Esophagus squamous epithelium (tissue), 5 donors: ENCODE results near the gene KBTBD2. TPM values are rescaled to one million over a fixed set of nuclear protein-coding genes. Genes with fewer than 3 reads are reported as not detected.
"Not testable (repeated sequence)": the region's sequence is repeated elsewhere in the genome, so short reads cannot be mapped to it uniquely, and the experiment has no call there.

Experiments
- DNase-seq: peaks from one replicate; lab custom pipeline; 2025; lab: John Stamatoyannopoulos, UW
- H3K27ac ChIP-seq, 4 donors: fragments of 200-600 bp; sonication (generic); one replicate each; pipeline ENCODE4 v1.5.1; 2016 to 2019; ENCODE audit warnings: mild to moderate bottlenecking in 1 of 4
- H3K27me3 ChIP-seq, 4 donors: fragments of 200-600 bp; sonication (generic); 1 replicate in 3 of 4; 2 replicates in 1 of 4; pipeline versions ENCODE4 v1.5.1 to v1.6.0; 2017 to 2021; ENCODE audit warnings: antibody characterized with exemption in 1 of 4
- H3K36me3 ChIP-seq, 3 donors: fragments of 200-600 bp; sonication (generic); one replicate each; pipeline ENCODE4 v1.5.1; 2016 to 2019
- H3K4me1 ChIP-seq, 3 donors: fragments of 200-600 bp; sonication (generic); one replicate each; pipeline ENCODE4 v1.5.1; 2017 to 2019
- H3K4me3 ChIP-seq, 4 donors: fragments of 200-600 bp; sonication (generic); 1 replicate in 3 of 4; 2 replicates in 1 of 4; pipeline ENCODE4 v1.5.1; 2016 to 2019; ENCODE audit warnings: mild to moderate bottlenecking in 2 of 4, moderate library complexity in 1 of 4
- H3K9me3 ChIP-seq, 3 donors: fragments of 200-600 bp; sonication (generic); one replicate each; pipeline ENCODE4 v1.5.1; 2016 to 2019
- POLR2A ChIP-seq, 4 donors: fragments of 450-650 bp; IDR thresholded peaks; one replicate each; pipeline ENCODE4 v1.6.1; 2017; ENCODE audit warnings: antibody characterized with exemption in 4 of 4, mild to moderate bottlenecking in 4 of 4, moderate library complexity in 3 of 4
- WGBS, 2 donors: methylation state at CpG; one replicate each; pipeline ENCODE4 v1.1.5; 2018; 5-methylcytosine and 5-hydroxymethylcytosine counted together
- intact Hi-C: fragments of 100-400 bp; cut with DNase I; formaldehyde crosslinking; loops from one replicate; pipeline ENCODE4 v1.15.0; 2022
- total RNA-seq, 4 donors: library from RNA; depleted of rRNA; stranded (reverse); fragments of >200 nt; gene quantifications; one replicate each; pipeline ENCODE4 v1.1.0, GENCODE V29; 2016
- TF ChIP-seq, protein P1 (sequence below), 6 experiments: fragments of 450-650 bp in 4 of 6; fragments of 200-600 bp in 2 of 6; sonication (generic) in 2 of 6; IDR thresholded peaks; one replicate each; pipeline ENCODE4 v1.5.1; 2016 to 2019; ENCODE audit warnings: antibody characterized with exemption in 6 of 6, mild to moderate bottlenecking in 4 of 6, moderate library complexity in 4 of 6
- donor health status: DM: yes; HTN: yes; CAD: no.

The KBTBD2 gene
- total RNA-seq, 4 donors from 2014 or later, result 13.3 to 36.4 (median 23.8) TPM

DNA sequence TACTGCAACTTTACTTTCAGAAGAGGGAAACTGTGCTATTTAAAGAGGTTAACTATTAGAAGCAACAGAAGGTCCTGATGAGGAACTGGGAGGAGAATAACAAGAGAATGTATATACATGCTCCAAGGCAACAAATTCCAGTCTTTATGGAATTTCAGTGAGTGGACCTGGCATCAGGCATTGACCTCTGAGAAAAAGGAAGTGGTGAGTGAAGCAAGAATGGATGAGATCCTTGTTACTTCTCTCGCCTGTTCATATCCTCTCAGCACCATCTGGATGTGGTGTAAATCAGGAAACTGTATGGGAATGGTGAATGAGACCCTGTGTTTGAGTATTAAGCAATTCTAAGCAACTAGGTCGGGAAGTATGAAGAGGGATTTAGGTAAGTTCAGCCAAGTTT, 30.3 kb upstream of the KBTBD2 start:
- Histone ChIP-seq H3K36me3 (peaks cover 0 to 76% (median 5%) of the 10 kb centered on the region in 3 donors), H3K27ac (no peak overlapping the region), H3K4me1 (no peaks in the 10 kb centered on the region), H3K9me3 (no peaks in the 10 kb centered on the region), H3K27me3 (no peaks in the 10 kb centered on the region), H3K4me3 (no peak overlapping the region)
- 73 to 78% methylated on average over 2 of the region's 2 CpGs for WGBS, 2 donors
- intact Hi-C loops, result no loop called here
- DNase-seq, result no peak
- TF ChIP-seq, protein P1, sequence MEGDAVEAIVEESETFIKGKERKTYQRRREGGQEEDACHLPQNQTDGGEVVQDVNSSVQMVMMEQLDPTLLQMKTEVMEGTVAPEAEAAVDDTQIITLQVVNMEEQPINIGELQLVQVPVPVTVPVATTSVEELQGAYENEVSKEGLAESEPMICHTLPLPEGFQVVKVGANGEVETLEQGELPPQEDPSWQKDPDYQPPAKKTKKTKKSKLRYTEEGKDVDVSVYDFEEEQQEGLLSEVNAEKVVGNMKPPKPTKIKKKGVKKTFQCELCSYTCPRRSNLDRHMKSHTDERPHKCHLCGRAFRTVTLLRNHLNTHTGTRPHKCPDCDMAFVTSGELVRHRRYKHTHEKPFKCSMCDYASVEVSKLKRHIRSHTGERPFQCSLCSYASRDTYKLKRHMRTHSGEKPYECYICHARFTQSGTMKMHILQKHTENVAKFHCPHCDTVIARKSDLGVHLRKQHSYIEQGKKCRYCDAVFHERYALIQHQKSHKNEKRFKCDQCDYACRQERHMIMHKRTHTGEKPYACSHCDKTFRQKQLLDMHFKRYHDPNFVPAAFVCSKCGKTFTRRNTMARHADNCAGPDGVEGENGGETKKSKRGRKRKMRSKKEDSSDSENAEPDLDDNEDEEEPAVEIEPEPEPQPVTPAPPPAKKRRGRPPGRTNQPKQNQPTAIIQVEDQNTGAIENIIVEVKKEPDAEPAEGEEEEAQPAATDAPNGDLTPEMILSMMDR (IDR thresholded peaks at IDR 0.05), result no peak
- TF ChIP-seq POLR2A (IDR thresholded peaks at IDR 0.05), result no peak

DNA sequence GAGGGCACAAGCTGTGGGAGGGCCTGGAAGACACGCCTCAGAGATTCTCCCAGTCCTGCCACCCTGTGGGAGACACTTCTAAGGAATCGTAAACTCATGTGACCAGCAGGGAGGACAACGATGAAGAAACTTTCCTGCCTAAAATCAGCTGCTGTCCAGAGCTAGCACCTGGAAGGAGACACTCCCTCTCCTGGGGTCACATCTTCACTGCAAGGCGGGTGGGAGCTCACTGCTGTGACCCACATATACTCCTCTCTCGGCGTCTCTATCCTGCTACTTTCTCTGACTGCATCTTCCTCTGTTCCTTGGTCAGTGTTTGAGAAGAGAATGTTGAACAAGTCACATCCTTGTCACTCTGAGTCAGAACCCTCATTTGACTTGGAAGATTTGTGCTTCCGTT, 25.4 kb upstream of the KBTBD2 start:
- H3K4me3 ChIP-seq, H3K27me3 ChIP-seq, H3K9me3 ChIP-seq, intact Hi-C loops, H3K4me1 ChIP-seq, H3K27ac ChIP-seq, DNase-seq: not testable (repeated sequence)
- 83% methylated on average over 1 of the region's 7 CpGs; no CpG with 5 or more reads in 1 of the 2 donors for WGBS, 2 donors
- peaks cover 0 to 80% (median 12%) of the 10 kb centered on the region in 3 donors for H3K36me3 ChIP-seq

GRCh38 chr7:32916006-32916405, 24.4 kb upstream of the KBTBD2 start:
- WGBS, 2 donors, result 83 to 100% methylated on average over 1 to 3 of the region's 3 CpGs
- no peak for DNase-seq
- H3K27me3 ChIP-seq, result no peaks in the 10 kb centered on the region
- intact Hi-C loops, result no loop called here
- no peak overlapping the region for H3K27ac ChIP-seq
- TF ChIP-seq POLR2A (IDR thresholded peaks at IDR 0.05), result no peak
- TF ChIP-seq, protein P1 (IDR thresholded peaks at IDR 0.05), result no peak
- no peaks in the 10 kb centered on the region for H3K4me1 ChIP-seq
- no peaks in the 10 kb centered on the region for H3K9me3 ChIP-seq
- peaks cover 0 to 70% (median 7%) of the 10 kb centered on the region in 3 donors for H3K36me3 ChIP-seq
- H3K4me3 ChIP-seq, result no peak overlapping the region

- H3K27me3 ChIP-seq, result no peaks in the 10 kb centered on the region
- intact Hi-C loops, result no loop called here
- DNase-seq, result no peak
- no peak for TF ChIP-seq POLR2A (IDR thresholded peaks at IDR 0.05)
- TF ChIP-seq, protein P1 (IDR thresholded peaks at IDR 0.05), result no peak
- H3K27ac ChIP-seq, result no peak overlapping the region
- no peaks in the 10 kb centered on the region for H3K9me3 ChIP-seq
- H3K4me3 ChIP-seq, result no peak overlapping the region
- H3K36me3 ChIP-seq, result peaks cover 0 to 60% (median 7%) of the 10 kb centered on the region in 3 donors
- no peaks in the 10 kb centered on the region for H3K4me1 ChIP-seq
- 98 to 99% methylated on average over 5 of the region's 5 CpGs for WGBS, 2 donors
Measured at GRCh38 chr7:32915041-32915536, 23.5 kb upstream of the KBTBD2 start.

DNA sequence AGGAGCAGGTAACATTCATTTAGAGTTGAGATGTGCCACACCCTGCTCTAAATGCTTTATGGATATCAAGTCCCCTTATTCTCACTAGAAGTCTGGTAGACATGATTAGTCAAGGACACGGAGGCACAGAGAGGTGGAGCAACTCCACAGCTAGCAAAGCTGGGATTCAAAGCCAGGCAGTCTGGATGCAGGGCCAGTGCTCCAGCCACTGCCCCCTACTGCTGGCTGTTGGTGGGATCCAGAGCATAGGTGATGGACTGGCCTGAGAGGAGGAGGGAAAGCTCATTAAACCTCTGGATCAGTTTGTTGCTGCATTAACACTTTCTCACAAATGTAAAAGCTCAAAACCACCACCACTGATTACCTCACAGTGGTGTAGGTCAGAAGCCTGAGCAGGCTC, 22.6 kb upstream of the KBTBD2 start:
- TF ChIP-seq, protein P1 (IDR thresholded peaks at IDR 0.05), result no peak
- no peak for TF ChIP-seq POLR2A (IDR thresholded peaks at IDR 0.05)
- intact Hi-C loops, result no loop called here
- peaks cover 0 to 51% (median 7%) of the 10 kb centered on the region in 3 donors for H3K36me3 ChIP-seq
- no peak overlapping the region for H3K27ac ChIP-seq
- H3K27me3 ChIP-seq, result no peaks in the 10 kb centered on the region
- no peak overlapping the region for H3K4me3 ChIP-seq
- WGBS, 2 donors, result 89 to 100% methylated on average over 1 of the region's 1 CpG
- DNase-seq, result no peak
- no peaks in the 10 kb centered on the region for H3K4me1 ChIP-seq
- no peaks in the 10 kb centered on the region for H3K9me3 ChIP-seq

DNA sequence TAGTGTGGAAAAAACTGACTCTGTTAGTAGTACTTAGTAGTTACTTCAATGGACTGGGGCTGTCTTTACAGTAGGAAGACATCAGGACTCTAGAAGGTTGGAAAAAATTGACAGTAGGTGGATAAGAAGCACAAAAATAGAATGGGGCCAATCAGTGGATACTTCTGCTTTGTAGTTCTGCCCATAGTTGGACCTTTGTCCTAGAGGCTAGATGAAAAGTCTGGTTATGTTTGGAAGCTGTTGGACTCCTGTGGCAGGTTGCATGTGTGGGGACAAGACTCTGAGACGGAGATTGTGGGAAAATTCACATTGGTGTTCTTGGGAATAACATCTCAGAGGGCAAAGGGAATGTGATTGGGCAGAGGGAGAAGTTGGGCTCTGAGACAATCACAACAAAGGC, 18.6 kb upstream of the KBTBD2 start:
- Histone ChIP-seq H3K4me3 (no peak overlapping the region), H3K36me3 (peaks cover 0 to 14% (median 7%) of the 10 kb centered on the region in 3 donors), H3K27me3 (no peaks in the 10 kb centered on the region), H3K27ac (no peak overlapping the region), H3K4me1 (peaks cover 0 to 6% (median 0%) of the 10 kb centered on the region in 3 donors), H3K9me3 (no peaks in the 10 kb centered on the region)
- intact Hi-C loops, result no loop called here
- no peak for DNase-seq
- TF ChIP-seq, protein P1 (IDR thresholded peaks at IDR 0.05), result no peak
- TF ChIP-seq POLR2A (IDR thresholded peaks at IDR 0.05), result no peak
- 77 to 94% methylated on average over 1 of the region's 1 CpG for WGBS, 2 donors
